ENCODE results near the gene TRIM67. TPM values are rescaled to one million over a fixed set of nuclear protein-coding genes. Genes with fewer than 3 reads are reported as not detected.

The TRIM67 gene
- total and polyA plus RNA-seq, 10 donors, result under 0.01 to 0.06 (median under 0.01) TPM; not detected in 7

GRCh38 chr1:231162297-231162969 lies 575 bp downstream of the TRIM67 start:
- Histone ChIP-seq H3K36me3 (no peaks in the 10 kb centered on the region), H3K4me3 (peak overlapping the region; percentile 9 to 66 (median 40)), H3K27me3 (replicated peaks in 1 of 7) (peaks cover 10 to 93% (median 59%) of the 10 kb centered on the region in 7 donors), H3K4me1 (peaks cover 12 to 33% (median 28%) of the 10 kb centered on the region in 6 donors), H3K9me3 (no peaks in the 10 kb centered on the region), H3K27ac (no peak overlapping the region)
- TF ChIP-seq, protein P1, sequence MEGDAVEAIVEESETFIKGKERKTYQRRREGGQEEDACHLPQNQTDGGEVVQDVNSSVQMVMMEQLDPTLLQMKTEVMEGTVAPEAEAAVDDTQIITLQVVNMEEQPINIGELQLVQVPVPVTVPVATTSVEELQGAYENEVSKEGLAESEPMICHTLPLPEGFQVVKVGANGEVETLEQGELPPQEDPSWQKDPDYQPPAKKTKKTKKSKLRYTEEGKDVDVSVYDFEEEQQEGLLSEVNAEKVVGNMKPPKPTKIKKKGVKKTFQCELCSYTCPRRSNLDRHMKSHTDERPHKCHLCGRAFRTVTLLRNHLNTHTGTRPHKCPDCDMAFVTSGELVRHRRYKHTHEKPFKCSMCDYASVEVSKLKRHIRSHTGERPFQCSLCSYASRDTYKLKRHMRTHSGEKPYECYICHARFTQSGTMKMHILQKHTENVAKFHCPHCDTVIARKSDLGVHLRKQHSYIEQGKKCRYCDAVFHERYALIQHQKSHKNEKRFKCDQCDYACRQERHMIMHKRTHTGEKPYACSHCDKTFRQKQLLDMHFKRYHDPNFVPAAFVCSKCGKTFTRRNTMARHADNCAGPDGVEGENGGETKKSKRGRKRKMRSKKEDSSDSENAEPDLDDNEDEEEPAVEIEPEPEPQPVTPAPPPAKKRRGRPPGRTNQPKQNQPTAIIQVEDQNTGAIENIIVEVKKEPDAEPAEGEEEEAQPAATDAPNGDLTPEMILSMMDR (IDR thresholded peaks at IDR 0.05 in 8 of 11, conservative IDR thresholded peaks at IDR 0.05 in 3 of 11), result no peak
- TF ChIP-seq POLR2AphosphoS5 (IDR thresholded peaks at IDR 0.05), result peak in 1 of 3 donors; percentile 23
- WGBS, 5 donors, result 2 to 4% (median 2%) methylated on average over 42 to 71 of the region's 71 CpGs; no CpG with 5 or more reads in 1 of the 5 donors
- DNase-seq, result no peak
- intact Hi-C loops (cut with DNase I; ENCODE audit: low total_unique reads), result no loop called here

DNA sequence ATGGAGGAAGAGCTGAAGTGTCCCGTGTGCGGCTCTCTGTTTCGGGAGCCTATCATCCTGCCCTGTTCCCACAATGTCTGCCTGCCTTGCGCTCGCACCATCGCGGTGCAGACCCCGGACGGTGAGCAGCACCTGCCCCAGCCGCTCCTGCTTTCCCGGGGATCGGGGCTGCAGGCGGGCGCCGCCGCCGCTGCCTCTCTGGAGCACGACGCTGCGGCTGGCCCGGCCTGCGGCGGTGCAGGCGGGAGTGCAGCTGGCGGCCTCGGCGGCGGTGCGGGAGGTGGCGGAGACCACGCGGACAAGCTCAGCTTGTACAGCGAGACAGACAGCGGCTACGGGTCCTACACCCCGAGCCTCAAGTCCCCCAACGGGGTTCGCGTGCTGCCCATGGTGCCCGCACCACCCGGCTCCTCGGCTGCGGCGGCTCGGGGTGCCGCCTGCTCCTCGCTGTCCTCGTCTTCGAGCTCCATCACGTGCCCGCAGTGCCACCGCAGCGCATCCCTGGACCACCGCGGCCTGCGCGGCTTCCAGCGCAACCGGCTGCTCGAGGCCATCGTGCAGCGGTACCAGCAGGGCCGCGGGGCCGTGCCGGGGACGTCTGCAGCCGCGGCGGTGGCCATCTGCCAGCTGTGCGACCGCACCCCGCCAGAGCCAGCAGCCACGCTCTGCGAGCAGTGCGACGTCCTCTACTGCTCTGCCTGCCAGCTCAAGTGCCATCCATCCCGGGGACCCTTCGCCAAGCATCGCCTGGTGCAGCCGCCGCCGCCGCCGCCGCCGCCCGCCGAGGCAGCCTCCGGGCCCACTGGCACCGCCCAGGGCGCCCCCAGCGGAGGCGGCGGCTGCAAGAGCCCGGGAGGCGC lies 1.3 kb downstream of the TRIM67 start:
- H3K4me3 ChIP-seq, result peak overlapping the region in 7 of 8 donors; percentile 27 to 66 (median 43)
- no peak overlapping the region for H3K27ac ChIP-seq
- peaks cover 12 to 33% (median 28%) of the 10 kb centered on the region in 6 donors for H3K4me1 ChIP-seq
- WGBS, 5 donors, result 8 to 19% (median 12%) methylated on average over 10 to 97 of the region's 97 CpGs
- no peak for DNase-seq
- no peak for TF ChIP-seq POLR2AphosphoS5 (IDR thresholded peaks at IDR 0.05)
- TF ChIP-seq, protein P1 (IDR thresholded peaks at IDR 0.05 in 8 of 11, conservative IDR thresholded peaks at IDR 0.05 in 3 of 11), result no peak
- TF ChIP-seq POLR2A (IDR thresholded peaks at IDR 0.05), result no peak
- intact Hi-C loops (cut with DNase I; ENCODE audit: low total_unique reads), result no loop called here
- no peaks in the 10 kb centered on the region for H3K36me3 ChIP-seq
- H3K9me3 ChIP-seq, result no peaks in the 10 kb centered on the region
- peaks cover 10 to 94% (median 62%) of the 10 kb centered on the region in 7 donors for H3K27me3 ChIP-seq (replicated peaks in 1 of 7)

GRCh38 chr1:231163830-231164427 lies 2.1 kb downstream of the TRIM67 start:
- peak overlapping the region in 1 of 8 donors; percentile 66 for H3K4me3 ChIP-seq
- intact Hi-C loops (cut with DNase I; ENCODE audit: low total_unique reads), result no loop called here
- peaks cover 12 to 33% (median 28%) of the 10 kb centered on the region in 6 donors for H3K4me1 ChIP-seq
- no peak overlapping the region for H3K27ac ChIP-seq
- H3K36me3 ChIP-seq, result no peaks in the 10 kb centered on the region
- 23 to 49% (median 30%) methylated on average over 19 to 23 of the region's 23 CpGs for WGBS, 5 donors
- H3K9me3 ChIP-seq, result no peaks in the 10 kb centered on the region
- peaks cover 10 to 90% (median 59%) of the 10 kb centered on the region in 7 donors for H3K27me3 ChIP-seq (replicated peaks in 1 of 7)
- DNase-seq, result no peak
- TF ChIP-seq POLR2AphosphoS5 (IDR thresholded peaks at IDR 0.05), result no peak
- TF ChIP-seq POLR2A (IDR thresholded peaks at IDR 0.05), result no peak

- no peak for TF ChIP-seq POLR2A (IDR thresholded peaks at IDR 0.05)
- Histone ChIP-seq H3K27ac (no peak overlapping the region), H3K4me1 (peaks cover 12 to 33% (median 28%) of the 10 kb centered on the region in 6 donors), H3K36me3 (no peaks in the 10 kb centered on the region), H3K27me3 (replicated peaks in 1 of 7) (peaks cover 10 to 81% (median 52%) of the 10 kb centered on the region in 7 donors), H3K9me3 (no peaks in the 10 kb centered on the region), H3K4me3 (no peak overlapping the region)
- intact Hi-C loops (cut with DNase I; ENCODE audit: low total_unique reads), result no loop called here
- no peak for DNase-seq
- WGBS, 5 donors, result 98 to 100% (median 100%) methylated on average over 1 of the region's 1 CpG
Measured at GRCh38 chr1:231165371-231165770, 3.5 kb downstream of the TRIM67 start.
